ENCODE data around the gene CTSK.

DNA sequence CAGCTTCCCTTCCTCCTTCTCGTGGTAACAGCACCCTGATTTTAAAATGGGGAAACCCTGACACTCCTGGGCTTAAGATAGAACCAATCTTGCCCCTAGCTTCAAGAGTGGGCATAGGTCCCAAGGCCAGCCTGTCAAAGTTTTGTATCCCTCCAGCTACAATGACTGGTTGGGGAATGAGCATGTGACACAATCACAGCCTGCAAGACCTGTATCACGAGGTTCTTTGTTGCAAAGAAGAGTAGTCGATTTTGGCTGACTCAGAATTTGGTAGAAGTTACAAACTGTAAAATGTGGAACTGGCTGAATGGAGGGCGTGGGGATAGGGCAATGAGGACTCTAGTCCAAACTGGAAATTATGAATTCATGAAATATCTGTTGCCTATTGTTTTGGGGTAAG, 18.7 kb downstream of the CTSK start:
- TF ChIP-seq EZH2 (IDR thresholded peaks at IDR 0.05), result no peak
- TF ChIP-seq POLR2AphosphoS5 (IDR thresholded peaks at IDR 0.05; ENCODE audit: borderline replicate concordance, low read depth, low read length), result no peak
- TF ChIP-seq FOXP2 (optimal IDR thresholded peaks at IDR 0.05; ENCODE audit: control extremely low read depth, extremely low read length, insufficient read depth), result no peak
